BJ (cell line): ENCODE measurements around the gene DHX35. TPM values are rescaled to one million over a fixed set of nuclear protein-coding genes. Genes with fewer than 3 reads are reported as not detected.

Experiments used
- CTCF ChIA-PET: fragments of 350-600 bp; formaldehyde crosslinking; extraction: SDS; loops from one replicate; lab custom pipeline; 2021; ENCODE audit warnings: antibody characterized with exemption, inconsistent platforms; lab: Yijun Ruan, JAX
- POLR2A ChIA-PET: fragments of 300-600 bp; sonication (Branson Sonifier 250); formaldehyde crosslinking; extraction: SDS; loops from one replicate; lab custom pipeline; 2021; ENCODE audit warnings: antibody characterized with exemption; lab: Charles Lee
- DNase-seq: peaks from one replicate; pipeline ENCODE4 v3.0.0-alpha.2; 2011; ENCODE audit warnings: low read depth
- H3K27me3 ChIP-seq: 2 replicates; pipeline ENCODE4 v1.6.0; 2011; ENCODE audit warnings: low read length; ENCODE audit not compliant: control insufficient read depth, insufficient read depth
- H3K36me3 ChIP-seq: 2 replicates; pipeline ENCODE4 v1.5.1; 2011; ENCODE audit warnings: low read length; ENCODE audit not compliant: control insufficient read depth, insufficient read depth
- H3K4me3 ChIP-seq: 2 replicates; pipeline ENCODE4 v1.5.1; 2011; ENCODE audit warnings: low read depth, mild to moderate bottlenecking, control low read depth, low read length
- CTCF ChIP-seq: IDR thresholded peaks from 2 replicates; pipeline ENCODE4 v1.5.1; 2011; ENCODE audit warnings: low read depth, mild to moderate bottlenecking, control low read depth, inconsistent platforms, low read length, moderate library complexity; ENCODE audit not compliant: insufficient read depth
- polyA plus RNA-seq: library from polyadenylated mRNA; depleted of rRNA; stranded (reverse); fragments of >200 nt; gene quantifications from 2 replicates; pipeline ENCODE4 v1.2.3, GENCODE V29; 2011

DHX35 gene
- polyA plus RNA-seq, 1 experiment, result 14.5 TPM

DNA sequence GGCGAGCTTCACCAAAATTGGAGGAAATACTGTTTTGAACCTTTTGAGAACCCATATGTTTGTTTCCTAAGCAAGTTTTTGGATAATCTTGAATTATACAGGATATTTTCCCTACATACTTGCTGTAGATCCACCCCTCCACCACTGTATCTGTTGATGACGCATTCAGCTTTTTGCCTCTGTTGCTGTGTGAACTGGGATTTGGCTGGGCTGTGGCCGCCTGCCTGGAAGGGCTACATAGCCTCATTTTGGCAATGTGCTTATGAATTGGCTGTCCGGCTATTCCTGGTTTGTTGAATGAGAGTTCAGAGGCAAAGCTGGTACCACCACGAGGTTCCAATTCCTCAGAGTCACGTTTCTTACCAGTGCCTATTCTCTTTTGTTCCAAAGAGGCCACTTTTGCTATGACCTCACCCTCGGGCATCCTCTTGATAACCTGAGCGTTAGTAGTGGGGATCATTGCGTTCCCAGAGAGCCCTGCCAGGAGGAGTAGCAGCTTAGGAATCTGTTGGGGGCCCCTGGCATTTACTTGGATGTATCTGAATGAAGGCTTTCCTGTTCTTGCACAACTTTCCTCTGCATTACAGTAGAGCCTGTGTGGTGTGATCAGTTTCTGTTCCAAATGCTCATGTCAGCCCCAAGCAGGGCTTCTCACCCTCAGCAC, 29.6 kb upstream of the DHX35 start:
- H3K4me3 ChIP-seq, result no peak overlapping the region
- H3K27me3 ChIP-seq, result no peaks in the 10 kb centered on the region
- POLR2A ChIA-PET, result no interaction called here
- CTCF ChIA-PET, result interaction anchor here (0.7 to 13.3 kb wide), 5 partner anchors 8 to 287 kb away, joined by 3 to 163 read pairs (median 4); partner anchors contain the start of gene DHX35
- no peaks in the 10 kb centered on the region for H3K36me3 ChIP-seq
- TF ChIP-seq CTCF, result no peak
- DNase-seq, result no peak

- H3K4me3 ChIP-seq, result no peak overlapping the region
- ChIA-PET CTCF (interaction anchor here (0.6 to 1.6 kb wide), 4 partner anchors 8 to 114 kb away, joined by 3 to 12 read pairs (median 4); partner anchors contain the start of genes DHX35 and FAM83D), POLR2A (no interaction called here)
Observed at GRCh38 chr20:38934530-38934929, 27.6 kb upstream of the DHX35 start.

GRCh38 chr20:38935285-38935684, 26.9 kb upstream of the DHX35 start:
- Histone ChIP-seq H3K27me3 (no peaks in the 10 kb centered on the region), H3K36me3 (no peaks in the 10 kb centered on the region), H3K4me3 (no peak overlapping the region)
- TF ChIP-seq CTCF, result peak; percentile 21; the same call in 1 of the 2 replicates
- ChIA-PET CTCF (interaction anchor here (1.5 kb wide), 1 partner anchor 10 kb away, joined by 11 read pairs; the partner anchor contains the start of gene FAM83D), POLR2A (no interaction called here)
- DNase-seq, result no peak

More at GRCh38 chr20:38934530-38934929, 27.6 kb upstream of the DHX35 start:
- no peak for TF ChIP-seq CTCF
- Histone ChIP-seq H3K27me3 (no peaks in the 10 kb centered on the region), H3K36me3 (no peaks in the 10 kb centered on the region)
- no peak for DNase-seq

DNA sequence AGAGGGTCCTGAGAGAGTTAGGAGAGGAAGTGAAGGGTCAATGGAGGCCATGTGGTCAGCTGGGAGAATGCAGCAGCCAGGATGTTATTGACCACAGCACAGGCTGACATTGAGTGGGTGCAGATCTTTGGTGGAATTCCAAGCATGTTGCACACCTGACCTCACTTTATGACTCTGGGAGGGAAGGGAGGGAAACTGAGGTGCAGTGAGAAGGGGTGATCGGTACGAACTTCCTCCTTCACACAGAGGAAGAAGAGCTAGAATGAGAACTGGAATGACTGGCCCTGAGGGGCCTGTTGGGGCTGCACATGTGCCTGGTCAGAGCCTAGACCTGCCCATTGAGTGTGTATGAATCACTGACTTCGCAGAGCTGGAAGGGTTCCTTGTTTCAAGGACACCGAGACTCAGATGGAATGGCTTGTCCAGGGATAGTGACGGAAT, 26.2 kb upstream of the DHX35 start:
- Histone ChIP-seq H3K27me3 (no peaks in the 10 kb centered on the region), H3K4me3 (no peak overlapping the region), H3K36me3 (no peaks in the 10 kb centered on the region)
- no peak for TF ChIP-seq CTCF
- POLR2A ChIA-PET, result no interaction called here
- DNase-seq, result no peak
- CTCF ChIA-PET, result interaction anchor here (1.5 kb wide), 2 partner anchors 10 to 11 kb away, joined by 5 to 11 read pairs; partner anchors contain the start of gene FAM83D

DNA sequence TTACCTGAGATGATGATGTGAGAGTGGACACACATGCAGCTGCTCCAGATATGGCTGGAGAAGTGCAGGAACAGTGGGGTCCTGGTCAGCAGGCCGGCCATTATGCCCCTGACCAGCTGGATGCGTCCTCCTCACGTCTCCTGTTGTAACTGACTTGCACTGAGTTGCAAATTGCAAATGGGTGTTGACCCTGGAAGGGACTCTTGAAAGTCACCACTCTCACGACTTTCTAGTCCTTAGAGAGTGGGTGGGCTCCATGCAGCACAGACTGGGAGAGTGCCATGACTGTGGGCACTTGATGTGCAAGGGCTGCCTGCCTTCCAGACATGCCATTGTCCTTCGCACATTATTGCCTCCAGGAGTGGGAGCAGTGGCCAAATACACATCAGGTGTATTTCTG, 25.1 kb upstream of the DHX35 start:
- H3K36me3 ChIP-seq, result no peaks in the 10 kb centered on the region
- DNase-seq, result no peak
- CTCF ChIA-PET, result interaction anchor here (1.5 to 1.8 kb wide), 3 partner anchors 9 to 112 kb away, joined by 5 to 11 read pairs (median 6); partner anchors contain the start of gene FAM83D
- POLR2A ChIA-PET, result no interaction called here
- no peak for TF ChIP-seq CTCF
- no peaks in the 10 kb centered on the region for H3K27me3 ChIP-seq
- H3K4me3 ChIP-seq, result no peak overlapping the region
